ENCODE measurements around the gene DSN1. TPM values are rescaled to one million over a fixed set of nuclear protein-coding genes. Genes with fewer than 3 reads are reported as not detected.

Gene DSN1
- total and polyA plus RNA-seq, 10 of the 15 experiments (the other 5 are each of a cell fraction or from before 2014, with no cell fraction given) = 15.3 to 33.1 (median 21.7) TPM

GRCh38 chr20:36777576-36777975 is 4.0 kb upstream of the DSN1 start:
- Histone ChIP-seq H2AFZ (ENCODE audit: control insufficient read depth, low read depth, low read length) (no peak overlapping the region), H3K27ac (ENCODE audit: control insufficient read depth, insufficient read depth) (no peak overlapping the region), H3K27me3 (replicated peaks in 1 of 2; ENCODE audit: control insufficient read depth in 2 of 2, insufficient read depth in 2 of 2, low read length in 1 of 2) (no peaks in the 10 kb centered on the region), H4K20me1 (ENCODE audit: control insufficient read depth, insufficient read depth) (no peaks in the 10 kb centered on the region), H3K4me3 (no peak overlapping the region), H3K36me3 (ENCODE audit: control insufficient read depth in 2 of 2, insufficient read depth in 2 of 2, low read length in 1 of 2) (no peaks in the 10 kb centered on the region), H3K9ac (ENCODE audit: control insufficient read depth, insufficient read depth, low read length) (no peak overlapping the region), H3K79me2 (ENCODE audit: control insufficient read depth, insufficient read depth, low read length) (peaks cover 10% of the 10 kb centered on the region), H3K9me3 (replicated peaks; ENCODE audit: control insufficient read depth, insufficient read depth, low read length) (no peaks in the 10 kb centered on the region), H3K4me2 (ENCODE audit: control insufficient read depth, insufficient read depth) (no peak overlapping the region), H3K4me1 (ENCODE audit: control insufficient read depth, insufficient read depth, low read length) (peaks cover 20% of the 10 kb centered on the region)
- RAD21 ChIA-PET (ENCODE audit: unreplicated experiment) = no interaction called here
- in situ Hi-C loops (cut with MboI) (no loop called here), intact Hi-C loops (cut with micrococcal nuclease; ENCODE audit: unreplicated experiment) (no loop called here)
- TF ChIP-seq RUNX3 (IDR thresholded peaks at IDR 0.05; ENCODE audit: low read length) (no peak), MYC (IDR thresholded peaks at IDR 0.05; ENCODE audit: insufficient read depth, insufficient read length, insufficient replicate concordance, low read length, severe bottlenecking) (no peak), IRF5 (IDR thresholded peaks at IDR 0.05; ENCODE audit: borderline replicate concordance) (no peak), SPI1 (IDR thresholded peaks at IDR 0.05; ENCODE audit: borderline replicate concordance, insufficient read depth, low read depth, low read length) (no peak), ZNF207 (IDR thresholded peaks at IDR 0.05; ENCODE audit: borderline replicate concordance) (no peak), RBBP5 (conservative IDR thresholded peaks at IDR 0.05) (no peak), ATF7 (IDR thresholded peaks at IDR 0.05; ENCODE audit: low read depth) (no peak)
- DNase-seq (ENCODE audit: low read depth, low spot score) = no peak
- CTCF ChIA-PET = interaction anchor here (0.8 kb wide), 1 partner anchor 58 kb away, joined by 3 read pairs; no protein-coding TSS in a partner anchor
- WGBS (ENCODE audit: insufficient coverage, insufficient replicate concordance, low lambda C conversion rate, missing lambda C conversion rate) = 77% methylated on average over 2 of the region's 3 CpGs
- no peak for ATAC-seq
- POLR2A ChIA-PET = no interaction called here
- FAIRE-seq = no peak
- SMC1A ChIA-PET (ENCODE audit: uncharacterized antibody, unreplicated experiment) = no interaction called here
- no TSS peak for BruUV-seq (replicated peaks)
